CD4-positive, alpha-beta T cell treated with Interleukin-21 for 1 hour (primary cell): ENCODE measurements around the gene CDC27.
"Not testable (repeated sequence)": the region's sequence is repeated elsewhere in the genome, so short reads cannot be mapped to it uniquely, and the experiment has no call there.

Source experiments
- DNase-seq: peaks from one replicate; pipeline ENCODE4 v3.0.0-alpha.2; 2020

CDC27 gene

DNA sequence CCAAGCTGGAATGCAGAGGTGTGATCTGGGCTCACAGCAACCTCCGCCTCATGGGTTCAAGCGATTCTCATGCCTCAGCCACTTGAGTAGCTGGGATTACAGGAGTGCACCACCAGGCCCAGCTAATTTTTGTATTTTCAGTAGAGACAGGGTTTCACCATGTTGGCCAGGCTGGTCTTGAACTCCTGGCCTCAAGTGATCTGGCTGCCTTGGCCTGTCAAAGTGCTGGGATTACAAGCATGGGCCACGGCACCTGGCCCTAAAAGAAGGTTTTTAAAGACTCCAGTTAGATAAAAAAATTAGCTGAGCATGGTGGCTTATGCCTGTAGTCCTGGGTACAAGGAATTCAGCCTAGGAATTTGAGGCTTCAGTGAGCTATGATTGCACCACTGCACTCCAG, 62.3 kb downstream of the CDC27 start:
- DNase-seq = not testable (repeated sequence)

- not testable (repeated sequence) for DNase-seq
These were observed 65.8 kb downstream of the CDC27 start for GRCh38 chr17:47123262-47123661.

DNA sequence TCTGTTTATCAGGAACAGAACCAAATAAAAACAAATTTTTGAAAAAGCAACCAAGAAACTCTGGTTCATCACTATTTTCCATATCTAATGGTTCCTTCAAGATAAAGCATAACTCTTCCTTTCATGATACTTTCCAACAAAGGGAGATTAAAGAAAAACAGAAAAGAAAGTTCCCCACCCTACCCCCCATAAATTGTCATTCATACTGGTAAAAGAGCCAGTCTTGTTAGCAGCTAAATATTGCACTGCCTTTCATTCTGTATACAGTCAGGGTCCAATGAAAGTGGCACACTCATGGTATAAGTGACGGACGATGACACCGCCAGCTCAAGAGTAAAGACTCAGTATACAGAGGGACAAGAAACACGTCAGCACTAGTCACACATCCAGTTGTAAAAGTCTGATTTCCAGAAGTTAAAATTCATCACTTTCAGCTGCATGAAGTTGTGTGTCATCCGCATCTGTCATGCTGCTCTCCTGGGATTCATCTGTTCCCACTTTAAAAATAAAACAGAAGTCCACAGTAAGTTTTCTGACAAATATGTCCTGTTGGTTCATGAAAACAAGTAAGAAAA, 68.5 kb downstream of the CDC27 start:
- no peak for DNase-seq

DNA sequence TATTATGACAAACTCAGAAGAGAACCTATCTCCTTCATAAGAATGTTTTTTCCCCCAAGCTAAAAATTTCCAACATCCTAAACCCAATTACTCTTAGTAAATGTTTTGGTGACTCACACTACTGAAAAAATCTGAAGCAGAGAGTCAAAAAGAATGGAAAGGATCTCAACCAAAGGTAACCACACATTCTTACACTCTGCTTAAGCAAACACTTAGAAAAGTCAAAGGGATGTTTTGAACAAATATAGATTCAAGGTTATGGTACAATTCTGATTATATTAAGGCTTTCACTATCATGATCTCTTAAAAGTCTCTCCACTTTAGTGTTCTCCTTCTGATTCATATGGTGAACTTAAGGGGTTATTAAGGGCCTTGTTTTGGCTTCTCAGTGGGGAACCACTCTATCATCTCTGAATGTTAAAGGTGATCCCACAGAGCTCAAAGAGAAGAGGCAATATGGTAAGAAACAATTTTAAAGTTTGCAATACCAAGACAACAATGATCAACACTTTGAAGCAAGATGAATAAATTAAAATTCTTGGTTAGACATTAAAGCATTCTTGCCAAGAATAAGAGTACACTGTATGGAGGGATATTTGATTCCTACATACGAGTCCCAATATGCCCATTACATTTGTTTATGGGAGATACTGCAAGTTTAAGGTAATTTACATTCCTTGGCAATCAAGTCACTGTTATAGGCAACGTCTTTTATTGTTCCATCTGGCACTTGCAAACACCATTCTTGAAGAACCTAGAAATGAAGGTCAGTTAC, 69.2 kb downstream of the CDC27 start:
- DNase-seq = no peak

- no peak for DNase-seq
These were observed 71.7 kb downstream of the CDC27 start for GRCh38 chr17:47117386-47117785.

DNA sequence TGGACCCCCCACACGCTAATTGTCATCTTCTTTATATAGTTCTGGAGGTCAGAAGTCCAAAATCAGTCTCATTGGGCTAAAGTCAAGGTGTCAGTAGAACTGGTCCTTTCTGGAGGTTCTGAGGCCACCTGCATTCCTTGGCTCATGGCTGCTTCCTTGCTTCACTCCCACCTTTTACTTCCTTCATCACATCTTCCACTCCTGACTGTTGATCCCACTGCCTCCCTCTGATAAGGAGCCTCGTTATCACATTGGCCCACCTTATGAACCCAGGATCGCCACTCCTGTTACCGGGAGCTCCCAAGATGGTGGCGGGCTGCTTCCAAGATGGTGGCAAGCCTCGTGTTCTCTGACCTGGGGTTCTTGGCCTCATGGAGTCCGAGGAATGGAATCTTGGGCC, 83.0 kb downstream of the CDC27 start:
- DNase-seq = no peak

GRCh38 chr17:47105246-47105645, 83.8 kb downstream of the CDC27 start:
- not testable (repeated sequence) for DNase-seq

- DNase-seq = no peak
These were observed 86.2 kb downstream of the CDC27 start for GRCh38 chr17:47102914-47103313.

DNA sequence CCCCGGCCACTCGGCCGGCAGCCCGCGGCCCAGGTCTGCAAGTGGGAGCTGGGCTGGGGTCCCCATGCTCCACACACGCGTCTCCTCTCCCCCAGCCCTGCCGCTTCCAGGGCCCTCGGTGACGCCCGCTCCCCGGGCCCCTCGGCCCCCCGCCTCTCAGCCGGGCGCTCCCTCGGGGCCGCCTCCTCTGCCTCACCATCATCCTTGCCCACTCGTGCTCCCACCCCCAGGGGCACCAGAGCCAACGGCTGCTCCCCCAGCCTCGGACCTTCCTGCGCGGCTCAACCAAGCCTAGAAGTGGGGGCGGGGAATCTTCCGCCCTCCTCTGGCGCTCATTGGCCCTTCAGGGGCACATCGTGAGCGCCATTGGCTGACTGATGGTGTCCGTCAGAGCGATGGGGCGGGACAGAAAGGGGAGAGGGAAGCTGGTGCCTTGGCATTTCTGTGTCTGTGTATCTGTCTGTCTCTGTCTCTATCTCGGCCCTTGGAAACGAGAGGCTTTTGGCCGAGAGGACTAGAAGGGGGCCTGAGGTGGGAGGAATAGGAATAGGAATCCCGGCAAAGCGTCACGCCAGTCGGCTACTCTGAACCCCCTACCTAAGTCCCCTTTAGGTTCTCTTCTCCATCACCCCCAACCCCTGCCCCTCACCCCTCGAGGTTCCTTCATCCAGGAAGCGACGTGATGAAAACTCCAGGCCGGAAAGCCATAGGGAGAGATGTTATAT, 88.9 kb downstream of the CDC27 start:
- DNase-seq = peak; percentile 94

GRCh38 chr17:47099451-47099986, 89.6 kb downstream of the CDC27 start:
- no peak for DNase-seq

- no peak for DNase-seq
These were observed 92.8 kb downstream of the CDC27 start for GRCh38 chr17:47096343-47096742.

DNA sequence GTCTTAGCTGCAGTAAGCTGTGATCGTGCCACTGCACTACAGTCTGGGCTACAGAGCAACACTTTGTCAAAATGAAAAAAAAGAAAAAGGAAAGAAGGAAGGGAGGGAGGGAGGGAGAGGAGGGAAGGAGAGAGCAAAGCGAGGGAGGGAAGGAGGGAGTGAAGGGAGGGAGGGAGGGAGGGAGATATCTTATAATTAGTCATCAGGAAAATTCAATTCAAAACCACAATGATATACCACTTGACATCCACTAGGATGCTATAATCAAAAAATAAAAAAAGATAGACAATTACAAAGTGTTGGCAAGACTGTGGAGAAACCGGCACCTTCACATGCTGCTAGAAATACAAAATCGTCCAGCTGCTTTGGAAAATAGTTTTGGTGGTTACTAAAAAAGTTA, 93.8 kb downstream of the CDC27 start:
- DNase-seq = no peak

DNA sequence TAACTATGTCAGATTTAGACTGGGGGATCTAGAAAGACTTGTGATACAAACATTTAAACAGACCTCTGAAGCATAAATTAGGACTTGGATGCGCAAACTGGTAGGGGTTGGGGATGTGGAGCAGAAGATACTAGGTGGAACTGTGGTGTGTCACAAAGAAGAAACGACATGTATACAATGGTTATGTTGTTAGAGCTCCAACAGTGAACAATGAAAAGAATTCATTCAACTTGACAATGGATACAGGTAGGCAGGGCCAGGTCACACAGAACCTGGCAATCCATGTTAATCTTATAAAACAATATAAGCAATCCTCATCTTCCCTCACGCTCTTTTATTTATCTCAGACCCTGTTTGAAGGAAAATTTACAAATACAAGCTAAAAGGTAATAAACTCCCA, 102.0 kb downstream of the CDC27 start:
- DNase-seq = no peak

DNA sequence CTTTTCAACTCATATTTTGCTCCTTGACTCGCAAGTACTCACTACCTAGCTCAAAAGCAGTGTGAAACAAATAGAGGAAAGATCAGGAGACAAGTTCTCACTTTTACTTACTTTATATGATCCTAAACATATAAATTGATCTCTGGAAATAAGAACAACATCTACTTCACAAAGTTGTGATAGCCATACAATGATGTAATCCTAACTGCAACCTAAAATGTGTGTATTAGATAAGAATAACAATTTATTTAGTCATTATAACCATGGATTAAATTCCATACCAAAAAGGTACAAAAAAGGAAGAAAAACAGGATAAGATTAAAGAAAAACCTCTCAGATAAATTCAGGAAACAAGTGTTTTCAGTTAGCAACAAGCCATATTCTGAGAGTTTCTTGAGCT, 103.4 kb downstream of the CDC27 start:
- DNase-seq = no peak

- no peak for DNase-seq
These were observed 110.3 kb downstream of the CDC27 start for GRCh38 chr17:47078801-47079200.

DNA sequence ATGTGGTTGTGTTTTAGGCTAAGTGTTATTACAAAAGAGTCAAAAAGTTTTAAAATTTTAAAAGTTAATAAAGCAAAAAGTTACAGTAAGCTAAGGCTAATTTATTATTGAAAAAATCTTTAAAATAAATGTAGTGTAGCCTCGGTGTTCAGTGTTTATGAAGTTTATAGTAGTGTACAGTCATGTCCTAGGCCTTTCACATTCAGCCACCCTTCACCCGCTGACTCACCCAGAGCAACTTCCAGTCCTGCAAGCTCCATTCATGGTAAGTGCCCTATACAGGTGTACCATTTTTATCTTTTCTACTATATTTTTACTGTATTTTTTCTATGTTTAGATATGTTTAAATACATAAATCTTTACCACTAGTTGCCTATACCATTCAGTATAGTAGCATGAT, 111.5 kb downstream of the CDC27 start:
- DNase-seq = no peak

- DNase-seq = no peak
These were observed 112.9 kb downstream of the CDC27 start for GRCh38 chr17:47076171-47076570.

DNA sequence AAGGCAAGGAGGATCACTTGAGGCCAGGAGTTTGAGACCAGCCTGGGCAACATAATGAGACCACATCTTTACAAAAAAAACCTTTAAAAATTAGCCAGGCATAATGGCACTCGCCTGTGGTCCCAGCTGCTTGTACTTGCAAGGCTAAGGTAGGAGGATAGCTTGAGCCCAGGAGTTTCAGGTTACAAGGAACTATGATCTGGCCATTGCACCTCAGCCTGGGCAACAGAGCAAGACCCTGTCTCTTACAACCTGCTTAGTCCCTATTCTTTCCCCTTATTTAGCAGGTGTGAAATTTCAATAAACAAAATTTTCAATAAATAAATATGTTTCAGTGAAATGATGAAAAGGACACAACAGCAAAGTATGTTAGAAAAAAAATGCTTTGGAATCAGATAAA, 114.7 kb downstream of the CDC27 start:
- DNase-seq = not testable (repeated sequence)

DNA sequence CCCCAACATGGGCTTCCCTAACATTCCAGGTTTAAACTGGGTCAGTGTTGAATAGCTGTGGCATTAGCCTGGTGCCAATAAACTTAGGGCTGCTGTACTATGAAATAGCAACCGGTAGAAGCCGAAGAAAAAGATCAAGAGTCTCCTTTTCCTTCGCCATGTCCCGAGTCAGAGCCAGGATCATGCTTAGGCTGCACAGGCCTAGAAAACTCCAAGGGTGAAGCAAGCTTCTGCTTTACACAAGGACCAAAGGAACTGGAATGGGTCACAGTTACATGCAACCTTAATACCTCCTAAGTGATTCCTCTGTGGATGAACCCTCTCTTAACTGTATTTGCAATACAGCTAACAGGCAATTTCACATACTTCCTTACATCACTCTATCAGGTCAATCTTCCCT, 115.5 kb downstream of the CDC27 start:
- not testable (repeated sequence) for DNase-seq

- DNase-seq = no peak
These were observed 116.2 kb downstream of the CDC27 start for GRCh38 chr17:47072886-47073285.

GRCh38 chr17:47071171-47071570, 117.9 kb downstream of the CDC27 start:
- not testable (repeated sequence) for DNase-seq

DNA sequence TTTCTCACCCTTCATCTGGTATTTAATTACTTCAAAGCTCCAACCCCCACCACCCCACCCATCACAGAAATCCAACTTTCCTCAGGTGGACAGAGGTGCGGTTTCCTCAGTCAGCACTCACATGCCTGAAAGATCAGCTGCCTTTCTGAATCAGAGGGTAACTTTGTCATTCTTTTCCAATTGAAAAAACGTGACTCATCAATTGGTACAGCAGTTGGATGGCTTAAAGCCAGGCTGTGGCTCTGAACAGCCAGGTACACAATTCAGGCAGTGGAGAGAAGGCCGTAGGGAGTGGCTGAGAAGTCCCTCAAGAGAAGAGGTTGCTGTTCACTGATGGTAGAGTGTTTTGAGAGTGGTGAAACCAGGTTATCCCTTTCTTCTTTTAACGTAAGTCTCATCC, 118.8 kb downstream of the CDC27 start:
- DNase-seq = not testable (repeated sequence)
